ENCODE data around the gene RFESD. TPM values are rescaled to one million over a fixed set of nuclear protein-coding genes. Genes with fewer than 3 reads are reported as not detected.

Gene RFESD
- total RNA-seq, 1 donor from 2014 or later: 0.52 TPM

DNA sequence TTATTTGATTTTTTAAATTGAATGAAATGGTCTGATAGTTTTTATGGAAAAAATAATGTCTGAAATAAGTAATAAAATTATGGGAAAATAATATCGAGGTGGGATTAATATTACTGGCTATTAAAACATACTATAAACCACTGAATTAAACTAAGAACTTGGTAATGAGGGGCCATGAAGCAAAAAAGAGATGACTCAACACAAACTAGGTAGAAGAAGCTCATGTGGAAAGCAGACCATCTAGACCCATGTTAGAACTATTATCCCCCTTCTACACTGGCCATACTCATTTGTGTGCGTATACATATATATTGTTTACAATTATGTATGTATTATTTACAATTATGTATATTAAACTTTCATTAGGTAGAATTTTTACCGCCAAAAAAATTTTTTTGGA lies 35.2 kb upstream of the RFESD start:
- H3K4me3 ChIP-seq (ENCODE audit: low read depth, low read length): no peak overlapping the region
- no peak for TF ChIP-seq CTCF (conservative IDR thresholded peaks at IDR 0.05; ENCODE audit: low read depth, low read length)
- DNase-seq (ENCODE audit: low read depth): no peak

DNA sequence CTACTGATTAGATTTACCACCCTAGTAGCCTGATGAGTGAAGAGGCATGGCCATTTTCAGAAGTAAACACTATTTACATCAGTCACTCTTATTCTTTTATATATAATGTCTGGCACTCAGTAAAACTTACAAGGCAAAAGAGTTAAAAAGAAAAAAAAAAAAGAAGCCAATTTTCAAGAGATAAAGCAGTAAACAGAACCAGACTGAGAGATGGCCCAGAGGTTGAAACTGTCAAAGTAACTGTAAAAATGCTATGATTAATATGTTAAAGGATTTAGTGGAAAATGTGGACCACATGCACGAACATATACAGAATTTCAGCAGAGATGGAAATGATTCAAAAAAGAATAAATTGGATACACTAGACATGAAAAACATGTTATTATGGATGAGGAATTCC lies 33.1 kb upstream of the RFESD start:
- TF ChIP-seq CTCF (conservative IDR thresholded peaks at IDR 0.05; ENCODE audit: low read depth, low read length): no peak
- DNase-seq (ENCODE audit: low read depth): no peak
- no peak overlapping the region for H3K4me3 ChIP-seq (ENCODE audit: low read depth, low read length)

GRCh38 chr5:95615164-95615467 lies 31.5 kb upstream of the RFESD start:
- no peak for DNase-seq (ENCODE audit: low read depth)
- H3K4me3 ChIP-seq (ENCODE audit: low read depth, low read length): no peak overlapping the region
- TF ChIP-seq CTCF (conservative IDR thresholded peaks at IDR 0.05; ENCODE audit: low read depth, low read length): no peak

GRCh38 chr5:95617057-95617456 lies 29.5 kb upstream of the RFESD start:
- DNase-seq (ENCODE audit: low read depth): no peak
- H3K4me3 ChIP-seq (ENCODE audit: low read depth, low read length): no peak overlapping the region
- no peak for TF ChIP-seq CTCF (conservative IDR thresholded peaks at IDR 0.05; ENCODE audit: low read depth, low read length)

- TF ChIP-seq CTCF (conservative IDR thresholded peaks at IDR 0.05; ENCODE audit: low read depth, low read length): no peak
Observed at GRCh38 chr5:95619096-95619495, 27.5 kb upstream of the RFESD start.

GRCh38 chr5:95619514-95620029 lies 27.0 kb upstream of the RFESD start:
- DNase-seq (ENCODE audit: low read depth): no peak
- TF ChIP-seq CTCF (conservative IDR thresholded peaks at IDR 0.05; ENCODE audit: low read depth, low read length): no peak
- peak overlapping the region; percentile 55 for H3K4me3 ChIP-seq (ENCODE audit: low read depth, low read length)

More at GRCh38 chr5:95619096-95619495, 27.5 kb upstream of the RFESD start:
- H3K4me3 ChIP-seq (ENCODE audit: low read depth, low read length): no peak overlapping the region
- no peak for DNase-seq (ENCODE audit: low read depth)

- DNase-seq (ENCODE audit: low read depth): no peak
- TF ChIP-seq CTCF (conservative IDR thresholded peaks at IDR 0.05; ENCODE audit: low read depth, low read length): no peak
- peak within 1 kb of the TSS; percentile 55 for H3K4me3 ChIP-seq (ENCODE audit: low read depth, low read length)
Observed at GRCh38 chr5:95620030-95620869, 26.3 kb upstream of the RFESD start, which contains the start of gene GPR150. Gene GPR150 (plus strand): TSS chr5:95620087. CDS start chr5:95620276, 189 bp downstream.
